Effector memory CD8-positive, alpha-beta T cell (primary cell): ENCODE results near the gene PTPRF.
"Not testable (repeated sequence)": the region's sequence is repeated elsewhere in the genome, so short reads cannot be mapped to it uniquely, and the experiment has no call there.

ENCODE experiments used
- ATAC-seq: fragments of 150-1000 bp; cut with Tn5 transposase; replicated peaks from 2 replicates; pipeline ENCODE4 v1.10.0; 2021; ENCODE audit warnings: mild to moderate bottlenecking, moderate library complexity
- DNase-seq, 3 experiments: peaks; one replicate each; pipeline ENCODE4 v3.0.0; 2021
- H3K27ac Mint-ChIP-seq, 2 donors: one replicate each; pipeline ENCODE4 v1.8.0; 2022; ENCODE audit warnings: mild to moderate bottlenecking in 2 of 2, mixed read lengths in 2 of 2, moderate library complexity in 2 of 2
- H3K27me3 Mint-ChIP-seq, 2 donors: one replicate each; pipeline ENCODE4 v1.8.0; 2022; ENCODE audit warnings: mixed read lengths in 2 of 2
- H3K36me3 Mint-ChIP-seq: one replicate; pipeline ENCODE4 v1.8.0; 2022; ENCODE audit warnings: mild to moderate bottlenecking, moderate library complexity, mixed read lengths; ENCODE audit not compliant: insufficient read depth
- H3K4me1 Mint-ChIP-seq, 2 donors: one replicate each; pipeline ENCODE4 v1.8.0; 2022; ENCODE audit warnings: low read depth in 2 of 2, mixed read lengths in 2 of 2
- H3K4me3 Mint-ChIP-seq, 2 donors: one replicate each; pipeline ENCODE4 v1.8.0; 2022; ENCODE audit warnings: mild to moderate bottlenecking in 2 of 2, mixed read lengths in 2 of 2, moderate library complexity in 2 of 2
- H3K9me3 Mint-ChIP-seq, 2 donors: one replicate each; pipeline ENCODE4 v1.8.0; 2022; ENCODE audit warnings: mixed read lengths in 2 of 2

PTPRF gene

GRCh38 chr1:43639976-43640794 is 109.5 kb downstream of the PTPRF start:
- no peaks in the 10 kb centered on the region for H3K36me3 Mint-ChIP-seq
- DNase-seq (no peak), ATAC-seq (no peak)
- H3K4me3 Mint-ChIP-seq, result no peak overlapping the region
- H3K27ac Mint-ChIP-seq, result no peak overlapping the region
- no peaks in the 10 kb centered on the region for H3K9me3 Mint-ChIP-seq
- H3K4me1 Mint-ChIP-seq, result peaks cover 0 to 1% of the 10 kb centered on the region in 2 donors
- H3K27me3 Mint-ChIP-seq, result peaks cover 5 to 28% of the 10 kb centered on the region in 2 donors

- Mint-ChIP-seq H3K4me1 (peaks cover under 1 to 4% of the 10 kb centered on the region in 2 donors), H3K27me3 (peaks cover 0 to 14% of the 10 kb centered on the region in 2 donors), H3K27ac (no peak overlapping the region), H3K36me3 (peaks cover 9% of the 10 kb centered on the region), H3K4me3 (no peak overlapping the region), H3K9me3 (no peaks in the 10 kb centered on the region)
- no peak for ATAC-seq
- DNase-seq, result no peak
These were observed 113.9 kb downstream of the PTPRF start for GRCh38 chr1:43644558-43644957.

GRCh38 chr1:43645461-43645860 is 114.8 kb downstream of the PTPRF start:
- H3K4me3 Mint-ChIP-seq, result no peak overlapping the region
- H3K4me1 Mint-ChIP-seq, result peaks cover 4 to 9% of the 10 kb centered on the region in 2 donors
- no peaks in the 10 kb centered on the region for H3K9me3 Mint-ChIP-seq
- ATAC-seq (no peak), DNase-seq (no peak)
- peaks cover 18% of the 10 kb centered on the region for H3K36me3 Mint-ChIP-seq
- peaks cover 0 to 9% of the 10 kb centered on the region in 2 donors for H3K27me3 Mint-ChIP-seq
- no peak overlapping the region for H3K27ac Mint-ChIP-seq

DNA sequence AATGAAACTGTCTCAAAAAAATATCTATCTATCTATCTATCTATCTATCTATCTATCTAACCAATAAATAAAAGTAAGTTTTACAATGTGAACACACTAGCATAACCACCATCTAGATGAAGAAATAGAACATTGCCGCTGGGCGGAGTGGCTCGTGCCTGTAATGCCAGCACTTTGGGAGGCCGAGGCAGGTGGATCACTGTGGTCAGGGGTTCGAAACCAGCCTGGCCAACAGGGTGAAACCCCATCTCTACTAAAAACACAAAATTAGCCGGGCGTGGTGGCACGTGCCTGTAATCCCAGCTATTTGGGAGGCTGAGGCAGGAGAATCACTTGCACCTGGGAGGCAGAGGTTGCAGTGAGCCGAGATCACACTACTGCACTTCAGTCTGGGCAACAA is 116.6 kb downstream of the PTPRF start:
- not testable (repeated sequence) for ATAC-seq, DNase-seq, H3K27me3 Mint-ChIP-seq, H3K4me3 Mint-ChIP-seq, H3K9me3 Mint-ChIP-seq, H3K27ac Mint-ChIP-seq
- Mint-ChIP-seq H3K36me3 (peaks cover 20% of the 10 kb centered on the region), H3K4me1 (peaks cover 18 to 21% of the 10 kb centered on the region in 2 donors)

DNA sequence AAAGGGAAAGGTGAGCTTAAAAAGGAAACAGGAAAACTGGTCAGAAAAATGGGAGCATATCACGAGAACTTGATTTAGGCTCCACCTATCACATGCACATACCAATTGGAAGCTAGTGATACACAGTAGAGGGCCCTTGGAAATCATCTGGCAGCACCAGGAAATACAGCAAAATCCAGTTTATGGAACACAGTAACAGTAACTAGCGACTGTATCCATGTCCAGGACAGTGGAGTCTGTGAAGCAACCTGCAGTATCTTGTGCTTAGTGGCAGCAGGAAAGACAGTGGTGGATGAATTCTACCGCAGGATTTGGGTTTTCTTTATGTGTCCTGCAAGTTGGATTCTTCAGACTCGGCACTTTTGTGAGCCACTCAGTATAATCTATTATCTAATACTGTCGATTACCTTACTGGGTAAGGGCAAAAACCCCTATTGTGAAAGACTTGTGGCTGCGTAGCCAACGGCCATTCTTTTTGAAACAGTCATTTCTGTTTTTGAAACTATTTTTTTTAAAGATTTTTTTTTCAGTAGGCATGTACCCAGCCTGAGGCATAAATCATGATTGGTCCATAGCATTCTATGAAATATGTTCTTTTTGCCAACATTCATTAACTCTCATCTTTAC is 117.7 kb downstream of the PTPRF start:
- DNase-seq (no peak), ATAC-seq (no peak)
- peaks cover 29% of the 10 kb centered on the region for H3K36me3 Mint-ChIP-seq
- no peaks in the 10 kb centered on the region for H3K27me3 Mint-ChIP-seq
- peak overlapping the region; percentile 97 for H3K4me3 Mint-ChIP-seq
- H3K4me1 Mint-ChIP-seq, result peaks cover 22 to 27% of the 10 kb centered on the region in 2 donors
- peak overlapping the region in 1 of 2 donors; percentile 96 for H3K27ac Mint-ChIP-seq
- no peaks in the 10 kb centered on the region for H3K9me3 Mint-ChIP-seq

- H3K27ac Mint-ChIP-seq, result peak overlapping the region; percentile 96 to 97
- ATAC-seq, result no peak
- peaks cover 27 to 31% of the 10 kb centered on the region in 2 donors for H3K4me1 Mint-ChIP-seq
- peaks cover 35% of the 10 kb centered on the region for H3K36me3 Mint-ChIP-seq
- no peaks in the 10 kb centered on the region for H3K9me3 Mint-ChIP-seq
- peak in 2 of 3 experiments; percentile 2 to 4 for DNase-seq
- H3K27me3 Mint-ChIP-seq, result no peaks in the 10 kb centered on the region
- peak overlapping the region; percentile 97 for H3K4me3 Mint-ChIP-seq
These were observed 118.3 kb downstream of the PTPRF start for GRCh38 chr1:43648876-43649477.

DNA sequence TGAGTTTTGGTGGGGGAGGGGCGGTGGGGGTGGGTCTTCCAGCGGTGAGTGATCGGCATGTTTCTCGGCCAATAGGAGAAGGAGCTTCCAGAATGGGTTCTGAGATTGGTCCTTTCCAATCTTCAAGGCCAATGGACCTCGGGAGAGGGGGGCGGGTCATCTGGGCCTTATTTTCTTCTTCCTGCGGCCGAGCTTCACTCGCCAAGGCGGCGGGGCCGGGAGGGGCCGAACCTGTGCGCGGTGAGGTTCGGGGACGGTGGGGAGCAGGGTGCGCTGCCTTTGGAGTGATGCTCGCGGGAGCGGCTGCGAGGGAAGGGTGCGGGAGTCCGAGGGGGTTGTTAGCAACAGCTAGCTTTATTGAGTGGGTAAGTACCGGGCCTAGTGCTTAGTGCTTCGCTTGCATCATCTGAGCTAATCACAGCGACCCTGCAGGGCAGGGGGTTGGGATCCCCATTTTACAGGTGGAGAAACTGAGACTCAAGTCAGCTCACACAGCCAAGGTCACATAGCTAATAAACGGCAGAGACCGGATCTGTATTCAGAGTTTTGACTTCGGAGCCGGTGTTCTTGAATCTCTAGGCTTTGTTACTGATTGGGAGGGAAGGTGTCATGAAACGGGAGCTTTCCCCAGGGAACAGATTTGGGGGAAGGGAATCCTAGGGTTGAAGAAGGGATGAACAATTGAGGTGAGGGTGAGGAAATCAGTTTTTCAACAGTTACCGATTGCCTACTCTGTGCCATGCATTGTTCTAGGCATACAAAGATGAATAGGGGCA is 119.8 kb downstream of the PTPRF start:
- H3K4me3 Mint-ChIP-seq, result peak overlapping the region; percentile 97
- peak; percentile 69 for ATAC-seq

DNA sequence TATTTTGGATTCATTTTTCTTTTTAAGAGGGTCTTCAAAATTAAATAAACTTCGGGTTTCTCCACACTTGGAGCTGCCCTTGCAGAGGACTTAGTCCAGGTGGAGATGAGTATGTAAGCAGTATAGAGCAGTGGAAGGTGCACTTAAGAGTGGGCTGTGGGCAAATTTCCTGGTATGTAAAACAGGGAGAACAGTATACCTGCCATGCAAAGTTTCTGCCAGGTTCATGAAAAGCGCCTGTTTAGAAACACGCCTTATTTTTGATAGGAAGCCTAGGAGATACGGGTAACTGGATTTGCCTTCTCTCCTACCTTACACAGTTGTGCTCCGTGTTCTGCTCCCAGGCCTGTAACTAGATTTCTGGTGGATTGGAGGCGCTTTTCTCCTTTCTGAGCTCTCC is 120.5 kb downstream of the PTPRF start:
- no peaks in the 10 kb centered on the region for H3K27me3 Mint-ChIP-seq
- H3K27ac Mint-ChIP-seq, result peak overlapping the region in 1 of 2 donors; percentile 96
- DNase-seq (no peak), ATAC-seq (no peak)
- H3K4me3 Mint-ChIP-seq, result peak overlapping the region; percentile 97
- H3K36me3 Mint-ChIP-seq, result peaks cover 55% of the 10 kb centered on the region
- no peaks in the 10 kb centered on the region for H3K9me3 Mint-ChIP-seq
- peaks cover 28 to 36% of the 10 kb centered on the region in 2 donors for H3K4me1 Mint-ChIP-seq

More for the DNA sequence above, 119.8 kb downstream of the PTPRF start:
- H3K27me3 Mint-ChIP-seq, result no peaks in the 10 kb centered on the region
- H3K36me3 Mint-ChIP-seq, result peaks cover 48% of the 10 kb centered on the region
- H3K27ac Mint-ChIP-seq, result peak overlapping the region; percentile 96 to 97
- peak; percentile 87 to 91 (median 87) for DNase-seq
- peaks cover 28 to 31% of the 10 kb centered on the region in 2 donors for H3K4me1 Mint-ChIP-seq
- no peaks in the 10 kb centered on the region for H3K9me3 Mint-ChIP-seq

- Mint-ChIP-seq H3K9me3 (no peaks in the 10 kb centered on the region), H3K4me1 (peaks cover 28 to 37% of the 10 kb centered on the region in 2 donors), H3K4me3 (peak overlapping the region; percentile 97), H3K27ac (peak overlapping the region in 1 of 2 donors; percentile 96), H3K36me3 (peaks cover 62% of the 10 kb centered on the region), H3K27me3 (no peaks in the 10 kb centered on the region)
- ATAC-seq (no peak), DNase-seq (no peak)
These were observed 121.2 kb downstream of the PTPRF start for GRCh38 chr1:43651902-43652301.

- Mint-ChIP-seq H3K4me1 (peaks cover 28 to 37% of the 10 kb centered on the region in 2 donors), H3K9me3 (no peaks in the 10 kb centered on the region), H3K36me3 (peaks cover 77% of the 10 kb centered on the region), H3K27ac (peak overlapping the region; percentile 1 to 38), H3K4me3 (no peak overlapping the region), H3K27me3 (no peaks in the 10 kb centered on the region)
- DNase-seq, result no peak
- no peak for ATAC-seq
These were observed 122.7 kb downstream of the PTPRF start for GRCh38 chr1:43653339-43653738.

DNA sequence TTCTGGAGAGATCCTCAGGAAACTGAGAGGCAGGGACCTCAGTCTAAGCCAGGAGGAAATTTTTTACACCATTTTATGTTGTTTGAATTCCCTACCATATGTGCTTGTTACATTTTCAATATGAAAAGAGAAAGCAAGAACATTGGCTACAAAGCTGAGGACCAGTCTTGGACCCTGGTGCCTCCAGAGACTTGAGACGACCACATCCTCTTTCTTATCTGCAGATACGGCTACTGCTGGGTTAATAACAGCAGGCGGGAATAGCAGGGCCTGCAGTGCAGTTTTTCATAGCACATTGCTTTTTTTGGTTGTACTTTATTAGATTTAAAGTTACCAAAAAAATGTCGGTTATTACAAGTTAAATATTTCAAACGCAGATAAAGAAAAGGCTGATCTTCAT is 123.2 kb downstream of the PTPRF start:
- Mint-ChIP-seq H3K9me3 (no peaks in the 10 kb centered on the region), H3K36me3 (peaks cover 80% of the 10 kb centered on the region), H3K27me3 (no peaks in the 10 kb centered on the region), H3K4me1 (peaks cover 27 to 37% of the 10 kb centered on the region in 2 donors), H3K27ac (peak overlapping the region; percentile 1 to 38), H3K4me3 (no peak overlapping the region)
- ATAC-seq (no peak), DNase-seq (no peak)

- peaks cover 17 to 37% of the 10 kb centered on the region in 2 donors for H3K4me1 Mint-ChIP-seq
- H3K27me3 Mint-ChIP-seq, result no peaks in the 10 kb centered on the region
- peaks cover 82% of the 10 kb centered on the region for H3K36me3 Mint-ChIP-seq
- ATAC-seq (no peak), DNase-seq (no peak)
- H3K9me3 Mint-ChIP-seq, result no peaks in the 10 kb centered on the region
- H3K4me3 Mint-ChIP-seq, result no peak overlapping the region
- peak overlapping the region in 1 of 2 donors; percentile 68 for H3K27ac Mint-ChIP-seq
These were observed 125.3 kb downstream of the PTPRF start for GRCh38 chr1:43655953-43656352.
